Breast epithelium (tissue), 4 donors: ENCODE results near the gene CPM. TPM values are rescaled to one million over a fixed set of nuclear protein-coding genes. Genes with fewer than 3 reads are reported as not detected.

ENCODE experiments used
- DNase-seq, 2 donors: peaks; one replicate each; pipeline ENCODE4 v3.0.0-alpha.2; 2019; ENCODE audit warnings: low spot score in 2 of 2
- H3K27ac ChIP-seq, 2 donors: fragments of 200-600 bp; sonication (generic) in 1 of 2; one replicate each; pipeline ENCODE4 v1.5.1; 2016 to 2019; ENCODE audit warnings: mild to moderate bottlenecking in 1 of 2
- H3K27me3 ChIP-seq, 2 donors: fragments of 200-600 bp; sonication (generic) in 1 of 2; one replicate each; pipeline versions ENCODE4 v1.5.1 to v1.6.0; 2017 to 2019; ENCODE audit warnings: control low read depth in 1 of 2, mild to moderate bottlenecking in 1 of 2
- H3K36me3 ChIP-seq: fragments of 200-600 bp; one replicate; pipeline ENCODE4 v1.5.1; 2019
- H3K4me1 ChIP-seq, 2 donors: fragments of 200-600 bp; sonication (generic); one replicate each; pipeline ENCODE4 v1.5.1; 2016 to 2019; ENCODE audit warnings: control low read depth in 1 of 2
- H3K4me3 ChIP-seq, 3 donors: fragments of 200-600 bp; sonication (generic); 1 replicate in 2 of 3; 2 replicates in 1 of 3; pipeline ENCODE4 v1.5.1; 2016 to 2019; ENCODE audit warnings: mild to moderate bottlenecking in 3 of 3, moderate library complexity in 2 of 3
- H3K9me3 ChIP-seq, 2 donors: fragments of 200-600 bp; sonication (generic) in 1 of 2; one replicate each; pipeline ENCODE4 v1.5.1; 2016 to 2019; ENCODE audit warnings: control low read depth in 1 of 2
- CTCF ChIP-seq, 3 donors: fragments of 450-650 bp; IDR thresholded peaks; one replicate each; pipeline ENCODE4 v1.5.1; 2016 to 2017; ENCODE audit warnings: antibody characterized with exemption in 3 of 3, mild to moderate bottlenecking in 3 of 3, moderate library complexity in 3 of 3
- POLR2A ChIP-seq: fragments of 450-650 bp; IDR thresholded peaks from one replicate; pipeline ENCODE4 v1.6.1; 2016; ENCODE audit warnings: antibody characterized with exemption, mild to moderate bottlenecking, moderate library complexity
- POLR2AphosphoS5 ChIP-seq, 3 donors: sonication (generic); formaldehyde crosslinking; IDR thresholded peaks; one replicate each; pipeline ENCODE4 v1.6.1; 2017; ENCODE audit warnings: antibody characterized with exemption in 3 of 3
- intact Hi-C: fragments of 100-400 bp; cut with DNase I; formaldehyde crosslinking; loops from one replicate; pipeline ENCODE4 v1.15.1; 2023; ENCODE audit warnings: low total_unique reads
- total RNA-seq, 3 donors: library from RNA; depleted of rRNA; stranded (reverse); fragments of >200 nt; gene quantifications; one replicate each; pipeline ENCODE4 v1.1.0, GENCODE V29; 2016

Gene CPM
- total RNA-seq, 3 donors from 2014 or later: 63.4 to 1,281 (median 78.3) TPM

GRCh38 chr12:68853396-68854077, 79.4 kb downstream of the CPM start:
- TF ChIP-seq CTCF (IDR thresholded peaks at IDR 0.05): no peak
- no peak for TF ChIP-seq POLR2A
- TF ChIP-seq POLR2AphosphoS5 (IDR thresholded peaks at IDR 0.05): no peak
- H3K9me3 ChIP-seq: no peaks in the 10 kb centered on the region
- H3K4me3 ChIP-seq: no peak overlapping the region
- no peaks in the 10 kb centered on the region for H3K4me1 ChIP-seq
- H3K36me3 ChIP-seq: no peaks in the 10 kb centered on the region
- DNase-seq: no peak
- intact Hi-C loops: no loop called here
- no peaks in the 10 kb centered on the region for H3K27me3 ChIP-seq
- H3K27ac ChIP-seq: no peak overlapping the region

- DNase-seq: no peak
- Histone ChIP-seq H3K36me3 (no peaks in the 10 kb centered on the region), H3K27ac (no peak overlapping the region), H3K4me3 (no peak overlapping the region), H3K4me1 (no peaks in the 10 kb centered on the region), H3K9me3 (no peaks in the 10 kb centered on the region), H3K27me3 (no peaks in the 10 kb centered on the region)
- intact Hi-C loops: no loop called here
- TF ChIP-seq POLR2A: no peak
- TF ChIP-seq CTCF (IDR thresholded peaks at IDR 0.05): no peak
- TF ChIP-seq POLR2AphosphoS5 (IDR thresholded peaks at IDR 0.05): no peak
Observed at GRCh38 chr12:68851592-68852306, 81.2 kb downstream of the CPM start.

- no peaks in the 10 kb centered on the region for H3K27me3 ChIP-seq
- no peak for TF ChIP-seq POLR2AphosphoS5 (IDR thresholded peaks at IDR 0.05)
- no peaks in the 10 kb centered on the region for H3K4me1 ChIP-seq
- no peaks in the 10 kb centered on the region for H3K36me3 ChIP-seq
- no peaks in the 10 kb centered on the region for H3K9me3 ChIP-seq
- DNase-seq: no peak
- intact Hi-C loops: no loop called here
- no peak overlapping the region for H3K4me3 ChIP-seq
- no peak overlapping the region for H3K27ac ChIP-seq
Observed at GRCh38 chr12:68850390-68850789, 82.6 kb downstream of the CPM start.

- no peak overlapping the region for H3K27ac ChIP-seq
- no peak for TF ChIP-seq POLR2A
- no peak for TF ChIP-seq CTCF (IDR thresholded peaks at IDR 0.05)
- TF ChIP-seq POLR2AphosphoS5 (IDR thresholded peaks at IDR 0.05): no peak
- H3K27me3 ChIP-seq: no peaks in the 10 kb centered on the region
- H3K36me3 ChIP-seq: no peaks in the 10 kb centered on the region
- no peak for DNase-seq
- intact Hi-C loops: no loop called here
- no peaks in the 10 kb centered on the region for H3K4me1 ChIP-seq
- no peaks in the 10 kb centered on the region for H3K9me3 ChIP-seq
- no peak overlapping the region for H3K4me3 ChIP-seq
Observed at GRCh38 chr12:68846811-68847210, 86.2 kb downstream of the CPM start.

GRCh38 chr12:68844788-68845695, 87.9 kb downstream of the CPM start:
- no peaks in the 10 kb centered on the region for H3K36me3 ChIP-seq
- H3K27ac ChIP-seq: no peak overlapping the region
- H3K27me3 ChIP-seq: no peaks in the 10 kb centered on the region
- no peaks in the 10 kb centered on the region for H3K9me3 ChIP-seq
- no peak for TF ChIP-seq POLR2A
- no peak for TF ChIP-seq POLR2AphosphoS5 (IDR thresholded peaks at IDR 0.05)
- TF ChIP-seq CTCF (IDR thresholded peaks at IDR 0.05): no peak
- intact Hi-C loops: no loop called here
- no peak for DNase-seq
- no peak overlapping the region for H3K4me3 ChIP-seq
- H3K4me1 ChIP-seq: no peaks in the 10 kb centered on the region
